ENCODE results near the gene TOX2.

- TF ChIP-seq CTCF (conservative IDR thresholded peaks at IDR 0.05; ENCODE audit: low read length) (no peak), EZH2phosphoT487 (IDR thresholded peaks at IDR 0.05; ENCODE audit: borderline replicate concordance, low read depth, low read length) (no peak)
Observed at GRCh38 chr20:43900496-43900895, 14.2 kb upstream of the TOX2 start.
